ENCODE results near the gene SPRY1. TPM values are rescaled to one million over a fixed set of nuclear protein-coding genes. Genes with fewer than 3 reads are reported as not detected.

The SPRY1 gene
- total RNA-seq, 1 donor from 2014 or later: 86.6 TPM

DNA sequence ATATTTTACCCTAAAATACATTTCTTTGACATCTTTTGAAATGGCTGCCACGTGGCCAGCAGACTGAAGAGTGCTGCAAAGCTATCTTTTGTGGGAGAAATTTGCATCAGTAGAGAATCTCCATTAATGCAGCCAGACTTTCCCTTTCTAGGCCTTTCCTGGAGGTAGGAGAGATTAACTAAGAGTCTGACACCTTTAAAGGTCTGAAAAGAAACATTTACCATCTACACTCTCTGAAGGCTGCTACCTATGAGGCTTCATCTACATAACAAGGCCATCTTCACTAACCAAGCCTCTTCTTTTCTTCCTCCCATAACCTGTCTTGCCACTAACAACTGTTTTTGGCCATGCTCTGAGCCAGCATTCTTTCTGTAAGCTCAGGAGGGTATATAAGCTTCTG, 17.8 kb upstream of the SPRY1 start:
- ATAC-seq (no peak), DNase-seq (no peak)
- TF ChIP-seq, protein P1, sequence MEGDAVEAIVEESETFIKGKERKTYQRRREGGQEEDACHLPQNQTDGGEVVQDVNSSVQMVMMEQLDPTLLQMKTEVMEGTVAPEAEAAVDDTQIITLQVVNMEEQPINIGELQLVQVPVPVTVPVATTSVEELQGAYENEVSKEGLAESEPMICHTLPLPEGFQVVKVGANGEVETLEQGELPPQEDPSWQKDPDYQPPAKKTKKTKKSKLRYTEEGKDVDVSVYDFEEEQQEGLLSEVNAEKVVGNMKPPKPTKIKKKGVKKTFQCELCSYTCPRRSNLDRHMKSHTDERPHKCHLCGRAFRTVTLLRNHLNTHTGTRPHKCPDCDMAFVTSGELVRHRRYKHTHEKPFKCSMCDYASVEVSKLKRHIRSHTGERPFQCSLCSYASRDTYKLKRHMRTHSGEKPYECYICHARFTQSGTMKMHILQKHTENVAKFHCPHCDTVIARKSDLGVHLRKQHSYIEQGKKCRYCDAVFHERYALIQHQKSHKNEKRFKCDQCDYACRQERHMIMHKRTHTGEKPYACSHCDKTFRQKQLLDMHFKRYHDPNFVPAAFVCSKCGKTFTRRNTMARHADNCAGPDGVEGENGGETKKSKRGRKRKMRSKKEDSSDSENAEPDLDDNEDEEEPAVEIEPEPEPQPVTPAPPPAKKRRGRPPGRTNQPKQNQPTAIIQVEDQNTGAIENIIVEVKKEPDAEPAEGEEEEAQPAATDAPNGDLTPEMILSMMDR (IDR thresholded peaks at IDR 0.05): no peak
- H3K27ac ChIP-seq: no peak overlapping the region
- H3K4me1 ChIP-seq: no peaks in the 10 kb centered on the region
- no peaks in the 10 kb centered on the region for H3K9me3 ChIP-seq
- H3K36me3 ChIP-seq: no peaks in the 10 kb centered on the region
- intact Hi-C loops (cut with DNase I): no loop called here
- H3K4me3 ChIP-seq: no peak overlapping the region
- no peaks in the 10 kb centered on the region for H3K27me3 ChIP-seq (ENCODE audit: low read depth)

DNA sequence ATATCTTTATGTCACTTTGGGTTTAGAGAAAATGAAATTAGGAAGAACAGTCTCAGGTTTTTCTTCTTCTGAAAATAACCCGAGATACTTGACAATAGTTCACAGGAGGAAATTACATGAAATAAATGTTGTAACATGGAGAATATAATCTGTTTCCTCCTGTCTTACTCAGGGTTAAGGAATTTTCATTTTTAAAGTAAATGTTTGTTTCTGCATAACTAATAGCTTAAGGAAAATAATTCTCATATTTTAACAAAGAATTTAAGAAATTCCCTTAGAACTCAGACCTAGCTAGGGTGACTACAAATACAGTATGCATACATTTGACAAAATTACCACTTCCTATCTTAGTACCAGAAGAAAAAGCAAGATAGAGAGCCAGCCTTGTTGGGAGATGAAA, 17.2 kb upstream of the SPRY1 start:
- DNase-seq (no peak), ATAC-seq (no peak)
- Histone ChIP-seq H3K27ac (no peak overlapping the region), H3K9me3 (no peaks in the 10 kb centered on the region), H3K4me1 (no peaks in the 10 kb centered on the region), H3K27me3 (ENCODE audit: low read depth) (no peaks in the 10 kb centered on the region), H3K4me3 (no peak overlapping the region), H3K36me3 (no peaks in the 10 kb centered on the region)
- intact Hi-C loops (cut with DNase I): no loop called here
- TF ChIP-seq, protein P1 (IDR thresholded peaks at IDR 0.05): no peak

DNA sequence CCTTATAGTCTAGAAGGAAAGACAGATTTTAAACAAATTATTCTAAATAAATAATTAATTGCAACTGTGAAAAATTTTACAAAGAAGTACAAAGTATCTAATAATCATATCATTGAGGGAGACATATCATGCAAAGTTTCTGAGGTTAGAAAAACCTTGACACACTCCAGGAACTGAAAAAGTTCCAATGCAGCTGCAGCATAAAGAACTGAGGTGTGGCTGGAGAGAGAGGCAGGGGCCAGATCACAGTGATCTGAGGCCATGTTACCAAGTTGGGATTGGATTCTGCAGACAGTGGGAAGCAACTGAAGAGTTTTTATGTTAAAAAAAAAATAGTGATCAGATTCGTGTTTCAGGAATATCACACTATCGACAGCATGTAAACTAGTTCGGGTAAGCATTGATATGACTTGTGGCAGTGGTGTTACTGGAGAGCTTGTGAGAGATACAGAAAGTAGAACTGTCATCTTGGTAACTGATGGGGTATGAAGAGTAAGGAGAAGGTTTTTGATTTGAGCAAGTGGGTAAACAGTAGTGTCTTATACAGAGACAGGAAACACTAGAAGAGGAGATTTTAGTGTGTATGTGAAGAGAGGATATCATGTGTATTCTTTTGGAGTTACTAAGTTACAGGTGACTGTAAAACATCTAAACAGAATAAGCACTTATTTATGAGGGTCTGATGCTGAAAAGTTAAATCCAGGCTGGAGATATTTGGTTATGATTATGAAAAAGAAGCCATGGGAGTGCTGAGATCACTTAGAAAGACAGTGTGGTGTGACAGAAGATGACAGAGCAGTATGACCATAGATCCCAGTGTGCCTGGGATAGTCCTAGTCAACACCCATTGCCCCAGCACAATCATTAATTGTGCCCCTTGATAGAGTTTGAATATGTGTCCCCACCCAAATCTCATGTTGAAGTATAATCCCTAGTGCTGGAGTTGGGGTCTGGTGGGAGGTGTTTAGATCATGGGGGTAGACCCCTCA, 15.6 kb upstream of the SPRY1 start:
- no peaks in the 10 kb centered on the region for H3K27me3 ChIP-seq (ENCODE audit: low read depth)
- TF ChIP-seq, protein P1 (IDR thresholded peaks at IDR 0.05): no peak
- no peak overlapping the region for H3K4me3 ChIP-seq
- H3K4me1 ChIP-seq: no peaks in the 10 kb centered on the region
- intact Hi-C loops (cut with DNase I): no loop called here
- DNase-seq (no peak), ATAC-seq (no peak)
- H3K9me3 ChIP-seq: no peaks in the 10 kb centered on the region
- no peak overlapping the region for H3K27ac ChIP-seq
- no peaks in the 10 kb centered on the region for H3K36me3 ChIP-seq

DNA sequence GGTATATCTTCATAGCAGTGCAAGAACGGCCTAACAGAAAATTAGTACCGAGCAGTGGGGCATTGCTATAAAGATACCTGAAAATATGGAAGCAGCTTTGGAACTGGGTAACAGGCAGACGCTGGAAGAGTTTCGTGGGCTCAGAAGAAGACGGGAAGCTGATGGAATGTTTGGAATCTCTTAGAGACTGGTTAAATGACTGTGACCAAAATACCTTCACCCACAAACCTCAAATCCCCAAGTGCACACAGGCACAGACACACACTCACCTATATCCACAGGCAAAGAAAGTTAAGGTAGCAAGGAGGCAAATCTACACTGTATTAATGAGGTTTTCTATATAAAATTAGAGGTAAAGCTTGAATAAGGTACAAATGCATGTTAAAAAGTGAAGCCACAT, 14.6 kb upstream of the SPRY1 start:
- H3K27ac ChIP-seq: no peak overlapping the region
- intact Hi-C loops (cut with DNase I): no loop called here
- DNase-seq (no peak), ATAC-seq (no peak)
- H3K9me3 ChIP-seq: no peaks in the 10 kb centered on the region
- TF ChIP-seq, protein P1 (IDR thresholded peaks at IDR 0.05): no peak
- H3K36me3 ChIP-seq: no peaks in the 10 kb centered on the region
- H3K27me3 ChIP-seq (ENCODE audit: low read depth): no peaks in the 10 kb centered on the region
- H3K4me3 ChIP-seq: no peak overlapping the region
- H3K4me1 ChIP-seq: no peaks in the 10 kb centered on the region

DNA sequence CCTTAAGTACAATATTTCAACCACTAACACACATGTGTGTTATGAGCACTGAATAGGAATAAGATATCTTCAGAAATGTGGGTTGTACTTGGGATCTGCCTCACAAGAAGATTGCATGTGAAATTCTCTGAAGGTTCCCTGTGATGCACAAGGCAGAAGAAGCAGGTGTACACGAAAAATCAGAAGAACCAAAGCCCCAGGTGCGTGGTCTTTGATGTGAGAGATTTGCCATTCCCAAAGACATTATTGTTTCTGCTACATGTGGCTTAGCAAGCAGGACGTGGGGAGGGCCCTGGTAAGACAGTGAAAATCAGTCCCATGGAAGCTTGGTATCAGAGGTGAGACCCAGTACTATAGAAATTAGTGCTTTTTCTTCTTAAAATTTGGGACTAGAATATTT, 13.0 kb upstream of the SPRY1 start:
- Histone ChIP-seq H3K4me3 (no peak overlapping the region), H3K36me3 (no peaks in the 10 kb centered on the region)
- intact Hi-C loops (cut with DNase I): no loop called here

More for the DNA sequence above, 13.0 kb upstream of the SPRY1 start:
- H3K4me1 ChIP-seq: no peaks in the 10 kb centered on the region
- no peaks in the 10 kb centered on the region for H3K27me3 ChIP-seq (ENCODE audit: low read depth)
- DNase-seq: no peak
- TF ChIP-seq, protein P1 (IDR thresholded peaks at IDR 0.05): no peak
- H3K27ac ChIP-seq: no peak overlapping the region
- no peak for ATAC-seq
- H3K9me3 ChIP-seq: no peaks in the 10 kb centered on the region
